ENCODE results near the gene PRSS50.

PRSS50 gene

DNA sequence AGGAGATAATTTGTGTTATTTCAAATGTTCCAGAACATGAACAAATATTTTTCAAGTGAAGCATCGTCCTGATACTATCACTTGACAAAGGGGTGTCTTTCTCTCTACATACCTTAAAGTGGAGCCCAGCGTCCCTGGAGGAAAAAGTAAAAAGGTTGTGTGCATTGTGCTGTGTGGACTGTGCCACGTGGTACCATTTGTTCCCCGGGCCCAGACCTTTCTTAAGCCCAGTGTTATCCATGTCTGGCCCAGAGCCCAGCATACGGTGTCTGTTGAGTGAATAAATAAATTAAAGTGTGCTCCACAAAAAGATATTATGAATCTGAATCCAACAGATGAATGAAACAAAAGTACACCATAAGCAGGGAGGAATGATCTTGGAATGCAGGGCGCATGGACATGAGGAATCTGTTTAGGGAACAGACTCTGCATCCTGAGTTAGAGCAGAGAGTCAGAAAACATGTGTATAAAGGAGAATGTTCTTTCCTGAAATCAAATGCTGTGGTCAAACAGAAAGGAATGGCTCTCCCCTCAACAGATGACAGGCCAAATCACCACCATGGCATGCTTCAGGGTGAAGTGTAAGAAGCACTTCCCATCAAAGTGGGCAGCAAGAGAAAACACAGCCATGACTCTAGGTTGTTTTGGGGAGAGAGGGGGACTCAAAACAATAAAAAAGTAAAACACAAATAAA lies 8.1 kb upstream of the PRSS50 start:
- Histone ChIP-seq H3K4me1 (ENCODE audit: control insufficient read depth in 2 of 2, insufficient read depth in 2 of 2, low read length in 2 of 2) (no peaks in the 10 kb centered on the region), H3K27me3 (ENCODE audit: control insufficient read depth in 2 of 2, insufficient read depth in 2 of 2, low read length in 2 of 2) (peaks cover 0 to 2% of the 10 kb centered on the region in 2 donors), H3K36me3 (ENCODE audit: control insufficient read depth in 2 of 2, insufficient read depth in 2 of 2, low read length in 2 of 2) (no peaks in the 10 kb centered on the region), H3K9me3 (ENCODE audit: control insufficient read depth in 2 of 2, low read length in 2 of 2) (no peaks in the 10 kb centered on the region), H3K27ac (ENCODE audit: low read depth in 2 of 2, low read length in 2 of 2) (no peak overlapping the region), H3K4me3 (ENCODE audit: low read length in 2 of 2) (no peak overlapping the region), H3K9ac (ENCODE audit: low read depth in 1 of 2, low read length in 2 of 2) (no peak overlapping the region)

DNA sequence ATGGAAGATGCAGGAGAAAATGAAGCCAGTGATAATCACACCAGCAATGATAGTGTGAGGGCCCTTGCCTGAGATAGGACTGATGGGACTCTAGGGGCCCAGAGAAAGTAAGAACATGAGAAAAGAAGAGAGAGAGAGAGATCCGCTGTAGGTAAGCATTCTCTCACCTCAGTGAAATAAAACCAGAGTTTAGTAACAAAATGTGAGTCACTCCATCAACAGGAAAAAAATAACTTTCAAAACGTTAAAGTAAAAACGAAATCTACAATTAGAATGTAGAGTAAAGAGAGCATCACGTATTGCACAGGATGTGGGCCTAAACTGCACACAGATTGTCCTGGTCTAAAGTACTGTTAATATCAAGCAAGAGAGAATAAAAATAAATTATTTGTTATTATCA lies 6.8 kb upstream of the PRSS50 start:
- Histone ChIP-seq H3K9me3 (ENCODE audit: control insufficient read depth in 2 of 2, low read length in 2 of 2) (no peaks in the 10 kb centered on the region), H3K27me3 (ENCODE audit: control insufficient read depth in 2 of 2, insufficient read depth in 2 of 2, low read length in 2 of 2) (peaks cover 2% of the 10 kb centered on the region in 2 donors), H3K4me1 (ENCODE audit: control insufficient read depth in 2 of 2, insufficient read depth in 2 of 2, low read length in 2 of 2) (no peaks in the 10 kb centered on the region), H3K27ac (ENCODE audit: low read depth in 2 of 2, low read length in 2 of 2) (no peak overlapping the region), H3K36me3 (ENCODE audit: control insufficient read depth in 2 of 2, insufficient read depth in 2 of 2, low read length in 2 of 2) (no peaks in the 10 kb centered on the region), H3K9ac (ENCODE audit: low read depth in 1 of 2, low read length in 2 of 2) (no peak overlapping the region), H3K4me3 (ENCODE audit: low read length in 2 of 2) (no peak overlapping the region)

DNA sequence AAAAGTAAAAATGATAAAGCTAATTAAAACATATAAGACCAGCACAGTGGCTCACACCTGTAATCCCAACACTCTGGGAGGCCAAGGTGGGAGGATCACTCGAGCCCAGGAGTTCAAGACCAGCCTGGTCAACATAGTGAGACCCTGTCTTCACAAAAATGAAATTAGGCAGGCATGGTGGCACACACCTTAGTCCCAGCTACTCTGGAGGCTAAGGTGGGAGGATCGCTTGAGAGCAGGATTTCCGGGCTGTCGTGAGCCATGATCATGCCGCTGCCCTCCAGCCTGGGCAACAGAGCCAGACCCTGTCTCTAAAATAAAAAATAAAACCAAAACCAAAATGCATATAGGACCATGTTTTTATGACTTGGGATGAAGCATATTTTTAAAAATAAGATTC lies 4.8 kb upstream of the PRSS50 start:
- H3K4me3 ChIP-seq (ENCODE audit: low read length in 2 of 2) = no peak overlapping the region
- no peaks in the 10 kb centered on the region for H3K4me1 ChIP-seq (ENCODE audit: control insufficient read depth in 2 of 2, insufficient read depth in 2 of 2, low read length in 2 of 2)
- H3K9ac ChIP-seq (ENCODE audit: low read depth in 1 of 2, low read length in 2 of 2) = no peak overlapping the region
- peaks cover 2% of the 10 kb centered on the region in 2 donors for H3K27me3 ChIP-seq (ENCODE audit: control insufficient read depth in 2 of 2, insufficient read depth in 2 of 2, low read length in 2 of 2)
- H3K27ac ChIP-seq (ENCODE audit: low read depth in 2 of 2, low read length in 2 of 2) = no peak overlapping the region
- no peaks in the 10 kb centered on the region for H3K36me3 ChIP-seq (ENCODE audit: control insufficient read depth in 2 of 2, insufficient read depth in 2 of 2, low read length in 2 of 2)
- H3K9me3 ChIP-seq (ENCODE audit: control insufficient read depth in 2 of 2, low read length in 2 of 2) = no peaks in the 10 kb centered on the region

DNA sequence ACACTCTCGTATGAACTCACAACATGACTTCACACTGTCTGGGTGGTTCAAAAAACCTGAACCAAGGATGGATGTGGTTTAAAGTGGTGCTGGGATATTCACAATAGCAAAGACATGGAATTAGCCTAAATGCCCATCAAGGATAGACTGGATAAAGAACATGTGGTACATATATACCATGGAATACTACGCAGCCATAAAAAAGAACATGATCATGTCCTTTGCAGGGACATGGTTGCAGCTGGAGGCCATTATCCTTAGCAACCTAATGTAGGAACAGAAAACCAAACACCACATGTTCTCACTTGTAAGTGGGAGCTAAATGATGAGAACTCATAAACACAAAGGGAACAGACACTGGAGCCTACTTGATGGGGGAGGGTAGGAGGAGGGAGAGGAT lies 3.3 kb upstream of the PRSS50 start:
- Histone ChIP-seq H3K27ac (ENCODE audit: low read depth in 2 of 2, low read length in 2 of 2) (no peak overlapping the region), H3K9me3 (ENCODE audit: control insufficient read depth in 2 of 2, low read length in 2 of 2) (no peaks in the 10 kb centered on the region), H3K4me1 (ENCODE audit: control insufficient read depth in 2 of 2, insufficient read depth in 2 of 2, low read length in 2 of 2) (no peaks in the 10 kb centered on the region), H3K4me3 (ENCODE audit: low read length in 2 of 2) (no peak overlapping the region), H3K9ac (ENCODE audit: low read depth in 1 of 2, low read length in 2 of 2) (no peak overlapping the region), H3K36me3 (ENCODE audit: control insufficient read depth in 2 of 2, insufficient read depth in 2 of 2, low read length in 2 of 2) (no peaks in the 10 kb centered on the region), H3K27me3 (ENCODE audit: control insufficient read depth in 2 of 2, insufficient read depth in 2 of 2, low read length in 2 of 2) (peaks cover 2% of the 10 kb centered on the region in 2 donors)

DNA sequence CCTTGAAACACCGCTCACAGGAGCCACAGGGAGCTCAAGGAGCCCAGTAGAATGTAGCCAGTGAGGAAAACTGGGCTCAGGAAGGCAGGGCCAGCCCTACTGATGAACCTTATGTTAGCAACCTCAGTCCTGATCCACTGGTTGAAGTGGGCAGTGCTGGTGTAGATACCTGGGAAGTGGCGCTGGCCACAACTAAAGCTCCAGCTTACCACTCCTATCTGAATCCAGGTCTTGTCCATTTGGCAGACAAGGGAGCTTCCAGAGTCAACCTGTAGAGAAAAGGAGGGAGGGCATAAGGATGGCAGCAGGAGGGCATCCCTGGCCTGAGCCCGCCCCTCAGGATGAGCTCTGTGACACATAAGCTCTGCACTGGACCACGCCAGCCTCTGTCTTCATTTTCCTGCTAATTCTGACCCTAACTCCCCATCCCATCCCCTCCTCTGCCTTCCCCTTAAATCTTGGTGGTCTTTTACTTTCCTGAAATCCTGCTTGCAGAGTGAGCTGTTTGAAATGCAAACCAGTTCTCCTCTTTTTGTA lies 2.1 kb upstream of the PRSS50 start:
- H3K36me3 ChIP-seq (ENCODE audit: control insufficient read depth in 2 of 2, insufficient read depth in 2 of 2, low read length in 2 of 2) = no peaks in the 10 kb centered on the region

DNA sequence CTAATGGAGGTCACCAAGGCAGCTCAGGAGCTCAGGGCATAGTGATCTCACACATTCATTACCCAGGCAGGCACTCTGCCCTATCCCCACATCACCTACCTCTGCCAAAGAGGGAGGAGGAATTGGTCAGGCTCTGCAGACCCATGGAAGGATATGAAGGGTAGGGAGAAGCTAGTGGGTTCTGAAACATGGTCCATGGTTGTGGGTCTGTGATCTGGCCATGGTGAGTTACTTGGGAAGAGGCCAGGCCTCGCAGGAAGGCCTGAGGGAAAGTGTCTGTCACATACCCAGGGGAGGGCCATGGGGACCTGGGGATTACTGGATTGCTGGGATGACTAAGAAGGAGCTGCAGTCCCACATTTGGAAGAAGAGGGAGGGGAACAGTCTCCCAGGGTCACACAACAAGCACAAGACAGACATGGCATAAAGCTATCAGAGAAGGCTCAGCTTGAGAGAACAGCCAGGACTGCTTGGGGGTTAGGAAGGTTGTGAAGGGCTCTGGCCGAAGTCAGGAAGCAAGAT lies 1.4 kb upstream of the PRSS50 start:
- Histone ChIP-seq H3K4me3 (ENCODE audit: low read length in 2 of 2) (no peak overlapping the region), H3K36me3 (ENCODE audit: control insufficient read depth in 2 of 2, insufficient read depth in 2 of 2, low read length in 2 of 2) (no peaks in the 10 kb centered on the region), H3K27ac (ENCODE audit: low read depth in 2 of 2, low read length in 2 of 2) (no peak overlapping the region), H3K4me1 (ENCODE audit: control insufficient read depth in 2 of 2, insufficient read depth in 2 of 2, low read length in 2 of 2) (no peaks in the 10 kb centered on the region), H3K9me3 (ENCODE audit: control insufficient read depth in 2 of 2, low read length in 2 of 2) (no peaks in the 10 kb centered on the region), H3K9ac (ENCODE audit: low read depth in 1 of 2, low read length in 2 of 2) (no peak overlapping the region), H3K27me3 (ENCODE audit: control insufficient read depth in 2 of 2, insufficient read depth in 2 of 2, low read length in 2 of 2) (peaks cover 0 to 2% of the 10 kb centered on the region in 2 donors)

More for the DNA sequence above, 2.1 kb upstream of the PRSS50 start:
- peaks cover 0 to 2% of the 10 kb centered on the region in 2 donors for H3K27me3 ChIP-seq (ENCODE audit: control insufficient read depth in 2 of 2, insufficient read depth in 2 of 2, low read length in 2 of 2)
- no peak overlapping the region for H3K27ac ChIP-seq (ENCODE audit: low read depth in 2 of 2, low read length in 2 of 2)
- no peaks in the 10 kb centered on the region for H3K4me1 ChIP-seq (ENCODE audit: control insufficient read depth in 2 of 2, insufficient read depth in 2 of 2, low read length in 2 of 2)
- H3K9me3 ChIP-seq (ENCODE audit: control insufficient read depth in 2 of 2, low read length in 2 of 2) = no peaks in the 10 kb centered on the region
- no peak overlapping the region for H3K4me3 ChIP-seq (ENCODE audit: low read length in 2 of 2)
- no peak overlapping the region for H3K9ac ChIP-seq (ENCODE audit: low read depth in 1 of 2, low read length in 2 of 2)

DNA sequence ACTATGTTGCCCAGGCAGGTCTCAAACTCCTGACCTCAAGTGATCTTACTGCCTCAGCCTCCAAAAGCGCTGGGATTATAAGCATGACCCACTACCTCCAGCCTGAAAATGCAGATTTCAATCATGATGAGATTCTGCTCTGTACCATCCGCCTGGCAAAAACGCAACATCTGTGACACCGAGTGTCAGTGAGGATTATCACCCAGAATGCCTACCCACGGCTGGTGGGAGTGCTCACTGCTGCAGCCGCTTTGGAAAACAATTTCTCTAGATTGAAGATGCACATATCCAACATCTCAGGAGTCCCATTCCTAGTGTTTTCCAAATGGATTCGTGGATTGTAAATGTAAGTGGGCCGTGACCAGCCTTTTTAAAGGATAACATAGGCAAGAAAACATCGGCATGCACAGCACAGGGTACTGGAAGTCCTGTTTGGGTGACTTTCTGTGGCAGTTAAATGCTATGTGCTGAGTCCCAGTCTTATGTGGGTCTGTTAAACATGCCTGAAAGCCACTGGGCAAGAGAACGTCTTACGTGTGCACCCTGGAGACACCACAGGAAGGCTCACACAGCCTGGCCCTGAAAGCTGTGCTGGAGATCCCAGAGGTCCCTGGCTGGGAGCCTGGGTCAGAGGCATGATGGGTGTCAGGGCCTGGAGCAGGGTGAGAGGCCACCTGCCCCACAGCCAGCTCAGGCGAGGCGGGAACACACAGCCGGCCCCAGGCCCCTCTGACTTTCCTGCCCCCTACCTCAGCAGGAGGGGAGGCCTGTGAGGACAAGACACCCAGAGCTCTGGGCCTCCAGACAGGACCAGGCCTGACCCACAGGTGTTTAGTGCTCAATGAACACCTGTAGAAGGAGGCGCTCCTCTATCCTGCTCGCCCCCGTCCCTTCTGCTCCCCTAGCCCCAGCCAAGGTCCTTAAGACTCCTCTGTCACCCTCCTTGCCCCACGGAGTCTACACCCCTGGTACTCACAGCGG lies 918 bp downstream of the PRSS50 start:
- Histone ChIP-seq H3K27ac (ENCODE audit: low read depth in 2 of 2, low read length in 2 of 2) (no peak overlapping the region), H3K4me1 (ENCODE audit: control insufficient read depth in 2 of 2, insufficient read depth in 2 of 2, low read length in 2 of 2) (no peaks in the 10 kb centered on the region), H3K36me3 (ENCODE audit: control insufficient read depth in 2 of 2, insufficient read depth in 2 of 2, low read length in 2 of 2) (no peaks in the 10 kb centered on the region), H3K27me3 (ENCODE audit: control insufficient read depth in 2 of 2, insufficient read depth in 2 of 2, low read length in 2 of 2) (peaks cover 0 to 2% of the 10 kb centered on the region in 2 donors), H3K4me3 (ENCODE audit: low read length in 2 of 2) (no peak overlapping the region), H3K9me3 (ENCODE audit: control insufficient read depth in 2 of 2, low read length in 2 of 2) (no peaks in the 10 kb centered on the region), H3K9ac (ENCODE audit: low read depth in 1 of 2, low read length in 2 of 2) (no peak overlapping the region)

DNA sequence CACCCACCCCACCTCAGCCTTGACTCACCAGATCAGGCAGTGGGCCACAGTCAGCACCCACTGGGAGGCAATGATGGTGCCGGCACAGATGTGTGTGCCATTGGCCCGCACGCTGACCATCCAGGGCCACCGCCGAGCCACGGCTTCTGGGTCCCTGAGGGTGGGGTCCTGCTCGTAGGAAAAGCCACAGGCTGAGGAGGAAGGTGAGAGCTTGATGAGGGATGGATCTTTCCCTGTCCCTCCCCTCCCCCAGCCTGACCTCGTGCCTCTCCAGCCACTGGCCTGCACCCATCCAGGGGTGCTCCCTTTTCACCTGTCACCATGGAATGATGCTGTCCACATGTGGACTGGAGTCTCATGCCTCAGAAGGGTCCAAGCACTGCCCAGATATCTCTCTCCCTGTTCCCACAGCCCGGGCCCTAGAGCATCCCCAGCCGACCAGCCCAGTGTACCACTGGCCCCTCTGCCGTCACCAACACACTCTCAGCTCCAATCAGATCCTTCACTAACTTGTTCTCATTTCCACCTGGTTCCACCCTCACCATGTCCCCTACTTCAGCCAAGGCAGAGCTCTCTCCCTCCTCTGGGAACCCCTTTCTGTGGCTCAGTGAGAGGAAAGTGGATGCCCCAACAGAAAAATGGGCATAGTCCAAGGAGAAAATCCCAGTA lies 2.0 kb downstream of the PRSS50 start:
- H3K4me1 ChIP-seq (ENCODE audit: control insufficient read depth in 2 of 2, insufficient read depth in 2 of 2, low read length in 2 of 2) = no peaks in the 10 kb centered on the region

DNA sequence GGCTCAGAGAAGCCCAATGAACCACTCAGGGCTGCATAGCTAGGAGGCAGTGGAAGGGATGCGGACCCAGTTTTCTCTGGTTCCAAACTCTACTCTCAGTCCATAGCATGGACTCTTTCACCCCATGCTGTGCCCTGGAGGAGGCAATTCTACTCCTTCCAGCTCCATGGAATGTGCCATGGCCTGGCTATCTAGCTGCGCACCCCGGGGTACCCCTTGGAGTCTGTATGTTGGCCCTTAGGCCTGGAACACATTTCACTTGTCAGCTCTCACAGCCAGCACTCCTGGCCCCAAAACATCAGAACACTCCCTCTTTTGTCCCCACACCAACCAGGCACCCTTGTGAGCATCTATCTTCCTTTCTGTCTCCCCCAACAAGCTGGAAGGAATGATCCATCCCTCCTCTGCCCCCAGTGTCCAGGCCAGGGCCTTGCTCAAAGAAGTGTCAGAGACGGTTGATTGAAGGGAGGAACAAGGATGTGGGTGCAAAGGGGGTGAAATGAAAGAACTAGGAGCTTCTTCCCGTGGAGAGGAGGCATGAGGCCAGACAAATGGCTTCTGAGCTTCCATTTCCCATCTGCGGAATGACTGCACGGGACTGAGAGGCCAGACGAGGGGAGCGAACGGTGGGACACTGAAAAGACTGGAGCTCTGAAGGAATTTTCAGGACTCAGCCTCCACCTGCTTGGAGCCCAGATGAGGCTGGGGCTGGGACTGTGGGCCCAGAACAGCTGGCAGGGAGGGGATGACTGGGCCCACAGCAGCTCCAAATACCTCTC lies 2.8 kb downstream of the PRSS50 start:
- peaks cover 0 to 2% of the 10 kb centered on the region in 2 donors for H3K27me3 ChIP-seq (ENCODE audit: control insufficient read depth in 2 of 2, insufficient read depth in 2 of 2, low read length in 2 of 2)
- no peak overlapping the region for H3K4me3 ChIP-seq (ENCODE audit: low read length in 2 of 2)
- no peak overlapping the region for H3K9ac ChIP-seq (ENCODE audit: low read depth in 1 of 2, low read length in 2 of 2)
- no peaks in the 10 kb centered on the region for H3K9me3 ChIP-seq (ENCODE audit: control insufficient read depth in 2 of 2, low read length in 2 of 2)
- H3K4me1 ChIP-seq (ENCODE audit: control insufficient read depth in 2 of 2, insufficient read depth in 2 of 2, low read length in 2 of 2) = no peaks in the 10 kb centered on the region
- H3K27ac ChIP-seq (ENCODE audit: low read depth in 2 of 2, low read length in 2 of 2) = no peak overlapping the region
- H3K36me3 ChIP-seq (ENCODE audit: control insufficient read depth in 2 of 2, insufficient read depth in 2 of 2, low read length in 2 of 2) = no peaks in the 10 kb centered on the region

More for the DNA sequence above, 2.0 kb downstream of the PRSS50 start:
- H3K9me3 ChIP-seq (ENCODE audit: control insufficient read depth in 2 of 2, low read length in 2 of 2) = no peaks in the 10 kb centered on the region
- no peak overlapping the region for H3K4me3 ChIP-seq (ENCODE audit: low read length in 2 of 2)
- H3K9ac ChIP-seq (ENCODE audit: low read depth in 1 of 2, low read length in 2 of 2) = no peak overlapping the region
- H3K27ac ChIP-seq (ENCODE audit: low read depth in 2 of 2, low read length in 2 of 2) = no peak overlapping the region
- no peaks in the 10 kb centered on the region for H3K36me3 ChIP-seq (ENCODE audit: control insufficient read depth in 2 of 2, insufficient read depth in 2 of 2, low read length in 2 of 2)
- peaks cover 0 to 2% of the 10 kb centered on the region in 2 donors for H3K27me3 ChIP-seq (ENCODE audit: control insufficient read depth in 2 of 2, insufficient read depth in 2 of 2, low read length in 2 of 2)

All from mucosa of rectum (tissue), 2 donors.